GM19328 (cell line): Measurements from ENCODE around the gene CACNA1C.

Source experiments
- ATAC-seq: cut with Tn5 transposase; IDR thresholded peaks from one replicate; pipeline ENCODE4 v1.9.1; 2021; ENCODE audit warnings: mild to moderate bottlenecking, moderate library complexity; ENCODE audit not compliant: unreplicated experiment

The CACNA1C gene

GRCh38 chr12:2354151-2354991 is 301.6 kb downstream of the CACNA1C start:
- ATAC-seq, result no peak

- no peak for ATAC-seq
Observed at GRCh38 chr12:2355198-2355597, 302.4 kb downstream of the CACNA1C start.

GRCh38 chr12:2355604-2356003 is 302.8 kb downstream of the CACNA1C start:
- ATAC-seq, result no peak

GRCh38 chr12:2356601-2357125 is 303.9 kb downstream of the CACNA1C start:
- ATAC-seq, result no peak

- no peak for ATAC-seq
Observed at GRCh38 chr12:2358986-2359658, 306.3 kb downstream of the CACNA1C start.

- ATAC-seq, result no peak
Observed at GRCh38 chr12:2359725-2360629, 307.2 kb downstream of the CACNA1C start.

- ATAC-seq, result no peak
Observed at GRCh38 chr12:2360630-2361170, 307.9 kb downstream of the CACNA1C start.

- no peak for ATAC-seq
Observed at GRCh38 chr12:2363836-2364609, 311.2 kb downstream of the CACNA1C start.

GRCh38 chr12:2364631-2365051 is 311.9 kb downstream of the CACNA1C start:
- ATAC-seq, result no peak

- ATAC-seq, result no peak
Observed at GRCh38 chr12:2366711-2367110, 313.9 kb downstream of the CACNA1C start.

GRCh38 chr12:2372178-2372577 is 319.4 kb downstream of the CACNA1C start:
- ATAC-seq, result no peak

- no peak for ATAC-seq
Observed at GRCh38 chr12:2372735-2373134, 319.9 kb downstream of the CACNA1C start.

GRCh38 chr12:2373307-2373706 is 320.5 kb downstream of the CACNA1C start:
- no peak for ATAC-seq

GRCh38 chr12:2374092-2374906 is 321.5 kb downstream of the CACNA1C start:
- no peak for ATAC-seq

GRCh38 chr12:2375871-2376270 is 323.1 kb downstream of the CACNA1C start:
- ATAC-seq, result no peak

GRCh38 chr12:2376908-2377657 is 324.3 kb downstream of the CACNA1C start:
- ATAC-seq, result no peak

- ATAC-seq, result no peak
Observed at GRCh38 chr12:2378835-2379330, 326.1 kb downstream of the CACNA1C start.

GRCh38 chr12:2380946-2381345 is 328.2 kb downstream of the CACNA1C start:
- no peak for ATAC-seq
